WTC11 (cell line): ENCODE results near the gene ATMIN. TPM values are rescaled to one million over a fixed set of nuclear protein-coding genes. Genes with fewer than 3 reads are reported as not detected.

Experiments used
- ATAC-seq: fragments of 200-7000 bp; cut with Tn5 transposase; 2 replicates; pipeline ENCODE4 v1.10.0; 2021; ENCODE audit warnings: mild to moderate bottlenecking, moderate library complexity
- CTCF ChIA-PET: fragments of 300-600 bp; sonication (Branson Sonifier 250); formaldehyde crosslinking; loops from one replicate; lab custom pipeline; 2021; ENCODE audit warnings: antibody characterized with exemption; lab: Charles Lee
- POLR2A ChIA-PET: fragments of 350-600 bp; sonication (Branson Sonifier 250); formaldehyde crosslinking; loops from one replicate; lab custom pipeline; 2021; ENCODE audit warnings: antibody characterized with exemption; lab: Charles Lee
- DNase-seq: peaks from one replicate; pipeline ENCODE4 v3.0.0; 2021; ENCODE audit warnings: low spot score
- H3K27ac Mint-ChIP-seq: 2 replicates; pipeline ENCODE4 v1.8.0; 2021; ENCODE audit warnings: mixed read lengths
- H3K27me3 Mint-ChIP-seq: 2 replicates; pipeline ENCODE4 v1.8.0; 2021; ENCODE audit warnings: low read depth, mild to moderate bottlenecking, moderate library complexity, mixed read lengths
- H3K36me3 Mint-ChIP-seq: 2 replicates; pipeline ENCODE4 v1.8.0; 2021; ENCODE audit warnings: mixed read lengths
- H3K4me1 Mint-ChIP-seq: 2 replicates; pipeline ENCODE4 v1.8.0; 2022; ENCODE audit warnings: mixed read lengths
- H3K4me3 Mint-ChIP-seq: 2 replicates; pipeline ENCODE4 v1.8.0; 2021; ENCODE audit warnings: mild to moderate bottlenecking, moderate library complexity, mixed read lengths
- H3K9me3 Mint-ChIP-seq: 2 replicates; pipeline ENCODE4 v1.8.0; 2021; ENCODE audit warnings: mixed read lengths
- ATF1 ChIP-seq: sonication (generic); formaldehyde crosslinking; IDR thresholded peaks from 2 replicates; pipeline ENCODE4 v1.8.1; 2023; ENCODE audit warnings: mild to moderate bottlenecking, moderate library complexity, missing genetic modification reagents
- FOXK1 ChIP-seq: sonication (generic); formaldehyde crosslinking; IDR thresholded peaks from 2 replicates; pipeline ENCODE4 v1.8.0; 2022; ENCODE audit warnings: mild to moderate bottlenecking, moderate library complexity, missing genetic modification reagents
- HMGA2 ChIP-seq: fragments of 250-450 bp; sonication (Bioruptor Pico); IDR thresholded peaks from 2 replicates; pipeline ENCODE4 v1.4.0; 2021; ENCODE audit warnings: mild to moderate bottlenecking, moderate library complexity
- IRF2 ChIP-seq: sonication (generic); formaldehyde crosslinking; IDR thresholded peaks from 2 replicates; pipeline ENCODE4 v1.8.0; 2022; ENCODE audit warnings: low read depth, missing genetic modification reagents, borderline replicate concordance
- MYBL2 ChIP-seq: sonication (generic); formaldehyde crosslinking; IDR thresholded peaks from 2 replicates; pipeline ENCODE4 v1.8.1; 2023; ENCODE audit warnings: mild to moderate bottlenecking, moderate library complexity, missing genetic modification reagents
- NFYB ChIP-seq: sonication (generic); formaldehyde crosslinking; conservative IDR thresholded peaks from 2 replicates; pipeline ENCODE4 v1.8.0; 2022; ENCODE audit warnings: low read depth, missing genetic modification reagents
- TEAD4 ChIP-seq: sonication (generic); formaldehyde crosslinking; IDR thresholded peaks from 2 replicates; pipeline ENCODE4 v1.8.0; 2022; ENCODE audit warnings: mild to moderate bottlenecking, missing genetic modification reagents
- ZBTB21 ChIP-seq: sonication (generic); formaldehyde crosslinking; IDR thresholded peaks from 2 replicates; pipeline ENCODE4 v1.8.1; 2023; ENCODE audit warnings: mild to moderate bottlenecking, missing genetic modification reagents, borderline replicate concordance
- ZNF317 ChIP-seq: sonication (generic); formaldehyde crosslinking; IDR thresholded peaks from 2 replicates; pipeline ENCODE4 v1.8.1; 2023; ENCODE audit warnings: low read depth, mild to moderate bottlenecking, moderate library complexity, missing genetic modification reagents, borderline replicate concordance
- ZNF423 ChIP-seq: fragments of 250-450 bp; sonication (Bioruptor Pico); IDR thresholded peaks from 2 replicates; pipeline ENCODE4 v2.1.2; 2022; ENCODE audit warnings: mild to moderate bottlenecking, moderate library complexity
- total RNA-seq: library from RNA; stranded (reverse); gene quantifications from 3 replicates; pipeline ENCODE4 v1.2.3, GENCODE V29; 2021
- TF ChIP-seq, protein P1 (sequence below): sonication (generic); formaldehyde crosslinking; IDR thresholded peaks from 2 replicates; pipeline ENCODE4 v1.8.1; 2022; ENCODE audit warnings: mild to moderate bottlenecking, moderate library complexity, missing genetic modification reagents
- TF ChIP-seq, protein P2 (sequence below): sonication (generic); formaldehyde crosslinking; conservative IDR thresholded peaks from 2 replicates; pipeline ENCODE4 v1.8.1; 2023; ENCODE audit warnings: mild to moderate bottlenecking, low read depth, missing genetic modification reagents, moderate library complexity
- TF ChIP-seq, protein P3 (sequence below): sonication (generic); formaldehyde crosslinking; IDR thresholded peaks from 2 replicates; pipeline ENCODE4 v1.8.1; 2022; ENCODE audit warnings: mild to moderate bottlenecking, missing genetic modification reagents, moderate library complexity, borderline replicate concordance
- TF ChIP-seq, protein P4 (sequence below): fragments of 250-450 bp; sonication (Bioruptor Pico); conservative IDR thresholded peaks from 2 replicates; pipeline ENCODE4 v1.9.0; 2021; ENCODE audit warnings: mild to moderate bottlenecking
- TF ChIP-seq, protein P5 (sequence below): fragments of 250-450 bp; sonication (Bioruptor Pico); IDR thresholded peaks from 2 replicates; pipeline ENCODE4 v1.9.0; 2021; ENCODE audit warnings: mild to moderate bottlenecking, borderline replicate concordance
- TF ChIP-seq, protein P6 (sequence below): sonication (generic); formaldehyde crosslinking; IDR thresholded peaks from 2 replicates; pipeline ENCODE4 v1.8.1; 2023; ENCODE audit warnings: mild to moderate bottlenecking, missing genetic modification reagents
- TF ChIP-seq, protein P7 (sequence below): sonication (generic); formaldehyde crosslinking; IDR thresholded peaks from 2 replicates; pipeline ENCODE4 v1.8.1; 2022; ENCODE audit warnings: missing genetic modification reagents, borderline replicate concordance
- TF ChIP-seq, protein P8 (sequence below): sonication (generic); formaldehyde crosslinking; IDR thresholded peaks from 2 replicates; pipeline ENCODE4 v1.8.0; 2022; ENCODE audit warnings: mild to moderate bottlenecking, missing genetic modification reagents

ATMIN gene
- total RNA-seq, 1 experiment from 2014 or later: 43.1 TPM

DNA sequence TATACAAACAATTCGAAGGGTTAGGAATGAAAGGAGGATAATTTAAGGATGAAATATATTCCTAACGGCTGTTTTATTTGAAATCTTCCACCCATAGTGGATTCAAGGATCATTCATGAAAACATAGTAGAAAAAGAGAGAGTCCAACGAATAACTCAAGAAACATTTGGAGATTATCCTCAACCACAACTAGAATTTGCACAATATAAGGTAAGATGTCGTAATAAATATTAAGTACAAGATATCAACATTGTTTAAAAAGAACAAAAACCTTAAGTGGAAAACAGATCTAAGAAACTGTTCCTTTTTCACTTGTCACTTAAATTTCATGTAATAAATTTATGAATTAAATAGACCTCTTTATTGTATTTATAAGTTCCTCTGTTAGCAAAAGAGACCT, 9.2 kb upstream of the ATMIN start:
- DNase-seq (no peak), ATAC-seq (no peak)
- Mint-ChIP-seq H3K4me3 (no peak overlapping the region), H3K27me3 (no peaks in the 10 kb centered on the region), H3K36me3 (peaks cover 62% of the 10 kb centered on the region), H3K9me3 (no peaks in the 10 kb centered on the region), H3K4me1 (no peaks in the 10 kb centered on the region), H3K27ac (no peak overlapping the region)
- CTCF ChIA-PET: interaction anchor here (0.8 kb wide), 1 partner anchor 9 kb away, joined by 3 read pairs; the partner anchor contains the start of gene ATMIN
- POLR2A ChIA-PET: no interaction called here
- TF ChIP-seq, protein P1, sequence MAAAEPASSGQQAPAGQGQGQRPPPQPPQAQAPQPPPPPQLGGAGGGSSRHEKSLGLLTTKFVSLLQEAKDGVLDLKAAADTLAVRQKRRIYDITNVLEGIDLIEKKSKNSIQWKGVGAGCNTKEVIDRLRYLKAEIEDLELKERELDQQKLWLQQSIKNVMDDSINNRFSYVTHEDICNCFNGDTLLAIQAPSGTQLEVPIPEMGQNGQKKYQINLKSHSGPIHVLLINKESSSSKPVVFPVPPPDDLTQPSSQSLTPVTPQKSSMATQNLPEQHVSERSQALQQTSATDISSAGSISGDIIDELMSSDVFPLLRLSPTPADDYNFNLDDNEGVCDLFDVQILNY (CRISPR knock-in tag): no peak
- TF ChIP-seq, protein P2, sequence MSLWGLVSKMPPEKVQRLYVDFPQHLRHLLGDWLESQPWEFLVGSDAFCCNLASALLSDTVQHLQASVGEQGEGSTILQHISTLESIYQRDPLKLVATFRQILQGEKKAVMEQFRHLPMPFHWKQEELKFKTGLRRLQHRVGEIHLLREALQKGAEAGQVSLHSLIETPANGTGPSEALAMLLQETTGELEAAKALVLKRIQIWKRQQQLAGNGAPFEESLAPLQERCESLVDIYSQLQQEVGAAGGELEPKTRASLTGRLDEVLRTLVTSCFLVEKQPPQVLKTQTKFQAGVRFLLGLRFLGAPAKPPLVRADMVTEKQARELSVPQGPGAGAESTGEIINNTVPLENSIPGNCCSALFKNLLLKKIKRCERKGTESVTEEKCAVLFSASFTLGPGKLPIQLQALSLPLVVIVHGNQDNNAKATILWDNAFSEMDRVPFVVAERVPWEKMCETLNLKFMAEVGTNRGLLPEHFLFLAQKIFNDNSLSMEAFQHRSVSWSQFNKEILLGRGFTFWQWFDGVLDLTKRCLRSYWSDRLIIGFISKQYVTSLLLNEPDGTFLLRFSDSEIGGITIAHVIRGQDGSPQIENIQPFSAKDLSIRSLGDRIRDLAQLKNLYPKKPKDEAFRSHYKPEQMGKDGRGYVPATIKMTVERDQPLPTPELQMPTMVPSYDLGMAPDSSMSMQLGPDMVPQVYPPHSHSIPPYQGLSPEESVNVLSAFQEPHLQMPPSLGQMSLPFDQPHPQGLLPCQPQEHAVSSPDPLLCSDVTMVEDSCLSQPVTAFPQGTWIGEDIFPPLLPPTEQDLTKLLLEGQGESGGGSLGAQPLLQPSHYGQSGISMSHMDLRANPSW (CRISPR knock-in tag): no peak
- TF ChIP-seq ZBTB21 (CRISPR knock-in tag): no peak
- TF ChIP-seq NFYB: no peak
- TF ChIP-seq, protein P3, sequence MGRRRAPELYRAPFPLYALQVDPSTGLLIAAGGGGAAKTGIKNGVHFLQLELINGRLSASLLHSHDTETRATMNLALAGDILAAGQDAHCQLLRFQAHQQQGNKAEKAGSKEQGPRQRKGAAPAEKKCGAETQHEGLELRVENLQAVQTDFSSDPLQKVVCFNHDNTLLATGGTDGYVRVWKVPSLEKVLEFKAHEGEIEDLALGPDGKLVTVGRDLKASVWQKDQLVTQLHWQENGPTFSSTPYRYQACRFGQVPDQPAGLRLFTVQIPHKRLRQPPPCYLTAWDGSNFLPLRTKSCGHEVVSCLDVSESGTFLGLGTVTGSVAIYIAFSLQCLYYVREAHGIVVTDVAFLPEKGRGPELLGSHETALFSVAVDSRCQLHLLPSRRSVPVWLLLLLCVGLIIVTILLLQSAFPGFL (CRISPR knock-in tag): no peak
- TF ChIP-seq, protein P4, sequence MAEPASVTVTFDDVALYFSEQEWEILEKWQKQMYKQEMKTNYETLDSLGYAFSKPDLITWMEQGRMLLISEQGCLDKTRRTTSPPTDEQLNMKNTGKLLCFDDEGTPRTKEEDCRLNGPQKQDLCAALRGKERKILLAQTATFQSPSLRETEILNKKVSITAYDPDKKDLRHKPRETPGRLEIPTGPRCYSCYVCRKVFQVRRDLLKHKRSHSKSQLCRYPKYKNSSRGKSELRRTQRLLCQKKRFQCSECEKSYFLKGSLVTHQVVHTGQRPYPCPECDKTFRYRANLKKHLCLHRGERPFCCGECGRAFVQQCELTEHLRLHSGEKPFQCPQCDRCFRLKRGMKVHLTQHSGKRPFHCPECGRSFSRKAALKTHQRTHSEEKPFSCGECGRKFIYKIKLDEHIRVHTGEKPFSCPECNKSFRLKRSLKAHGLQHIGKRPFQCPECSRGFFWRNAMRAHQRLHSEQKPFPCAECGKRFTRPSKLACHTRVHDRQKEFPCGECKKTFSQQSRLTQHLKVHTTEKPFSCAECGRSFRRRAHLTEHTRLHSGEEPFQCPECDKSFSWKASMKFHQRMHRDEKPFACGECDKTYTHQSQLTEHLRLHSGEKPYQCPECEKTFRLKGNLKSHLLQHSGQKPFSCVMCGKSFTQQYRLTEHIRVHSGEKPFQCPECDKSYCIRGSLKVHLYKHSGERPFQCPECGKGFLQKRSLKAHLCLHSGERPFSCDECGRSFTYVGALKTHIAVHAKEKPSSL (CRISPR knock-in tag): no peak
- no peak for TF ChIP-seq TEAD4 (CRISPR knock-in tag)
- no peak for TF ChIP-seq FOXK1
- TF ChIP-seq, protein P5, sequence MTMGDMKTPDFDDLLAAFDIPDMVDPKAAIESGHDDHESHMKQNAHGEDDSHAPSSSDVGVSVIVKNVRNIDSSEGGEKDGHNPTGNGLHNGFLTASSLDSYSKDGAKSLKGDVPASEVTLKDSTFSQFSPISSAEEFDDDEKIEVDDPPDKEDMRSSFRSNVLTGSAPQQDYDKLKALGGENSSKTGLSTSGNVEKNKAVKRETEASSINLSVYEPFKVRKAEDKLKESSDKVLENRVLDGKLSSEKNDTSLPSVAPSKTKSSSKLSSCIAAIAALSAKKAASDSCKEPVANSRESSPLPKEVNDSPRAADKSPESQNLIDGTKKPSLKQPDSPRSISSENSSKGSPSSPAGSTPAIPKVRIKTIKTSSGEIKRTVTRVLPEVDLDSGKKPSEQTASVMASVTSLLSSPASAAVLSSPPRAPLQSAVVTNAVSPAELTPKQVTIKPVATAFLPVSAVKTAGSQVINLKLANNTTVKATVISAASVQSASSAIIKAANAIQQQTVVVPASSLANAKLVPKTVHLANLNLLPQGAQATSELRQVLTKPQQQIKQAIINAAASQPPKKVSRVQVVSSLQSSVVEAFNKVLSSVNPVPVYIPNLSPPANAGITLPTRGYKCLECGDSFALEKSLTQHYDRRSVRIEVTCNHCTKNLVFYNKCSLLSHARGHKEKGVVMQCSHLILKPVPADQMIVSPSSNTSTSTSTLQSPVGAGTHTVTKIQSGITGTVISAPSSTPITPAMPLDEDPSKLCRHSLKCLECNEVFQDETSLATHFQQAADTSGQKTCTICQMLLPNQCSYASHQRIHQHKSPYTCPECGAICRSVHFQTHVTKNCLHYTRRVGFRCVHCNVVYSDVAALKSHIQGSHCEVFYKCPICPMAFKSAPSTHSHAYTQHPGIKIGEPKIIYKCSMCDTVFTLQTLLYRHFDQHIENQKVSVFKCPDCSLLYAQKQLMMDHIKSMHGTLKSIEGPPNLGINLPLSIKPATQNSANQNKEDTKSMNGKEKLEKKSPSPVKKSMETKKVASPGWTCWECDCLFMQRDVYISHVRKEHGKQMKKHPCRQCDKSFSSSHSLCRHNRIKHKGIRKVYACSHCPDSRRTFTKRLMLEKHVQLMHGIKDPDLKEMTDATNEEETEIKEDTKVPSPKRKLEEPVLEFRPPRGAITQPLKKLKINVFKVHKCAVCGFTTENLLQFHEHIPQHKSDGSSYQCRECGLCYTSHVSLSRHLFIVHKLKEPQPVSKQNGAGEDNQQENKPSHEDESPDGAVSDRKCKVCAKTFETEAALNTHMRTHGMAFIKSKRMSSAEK (CRISPR knock-in tag): no peak
- no peak for TF ChIP-seq MYBL2 (CRISPR knock-in tag)
- no peak for TF ChIP-seq IRF2 (CRISPR knock-in tag)
- TF ChIP-seq, protein P6, sequence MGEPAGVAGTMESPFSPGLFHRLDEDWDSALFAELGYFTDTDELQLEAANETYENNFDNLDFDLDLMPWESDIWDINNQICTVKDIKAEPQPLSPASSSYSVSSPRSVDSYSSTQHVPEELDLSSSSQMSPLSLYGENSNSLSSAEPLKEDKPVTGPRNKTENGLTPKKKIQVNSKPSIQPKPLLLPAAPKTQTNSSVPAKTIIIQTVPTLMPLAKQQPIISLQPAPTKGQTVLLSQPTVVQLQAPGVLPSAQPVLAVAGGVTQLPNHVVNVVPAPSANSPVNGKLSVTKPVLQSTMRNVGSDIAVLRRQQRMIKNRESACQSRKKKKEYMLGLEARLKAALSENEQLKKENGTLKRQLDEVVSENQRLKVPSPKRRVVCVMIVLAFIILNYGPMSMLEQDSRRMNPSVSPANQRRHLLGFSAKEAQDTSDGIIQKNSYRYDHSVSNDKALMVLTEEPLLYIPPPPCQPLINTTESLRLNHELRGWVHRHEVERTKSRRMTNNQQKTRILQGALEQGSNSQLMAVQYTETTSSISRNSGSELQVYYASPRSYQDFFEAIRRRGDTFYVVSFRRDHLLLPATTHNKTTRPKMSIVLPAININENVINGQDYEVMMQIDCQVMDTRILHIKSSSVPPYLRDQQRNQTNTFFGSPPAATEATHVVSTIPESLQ (CRISPR knock-in tag): no peak
- TF ChIP-seq, protein P7, sequence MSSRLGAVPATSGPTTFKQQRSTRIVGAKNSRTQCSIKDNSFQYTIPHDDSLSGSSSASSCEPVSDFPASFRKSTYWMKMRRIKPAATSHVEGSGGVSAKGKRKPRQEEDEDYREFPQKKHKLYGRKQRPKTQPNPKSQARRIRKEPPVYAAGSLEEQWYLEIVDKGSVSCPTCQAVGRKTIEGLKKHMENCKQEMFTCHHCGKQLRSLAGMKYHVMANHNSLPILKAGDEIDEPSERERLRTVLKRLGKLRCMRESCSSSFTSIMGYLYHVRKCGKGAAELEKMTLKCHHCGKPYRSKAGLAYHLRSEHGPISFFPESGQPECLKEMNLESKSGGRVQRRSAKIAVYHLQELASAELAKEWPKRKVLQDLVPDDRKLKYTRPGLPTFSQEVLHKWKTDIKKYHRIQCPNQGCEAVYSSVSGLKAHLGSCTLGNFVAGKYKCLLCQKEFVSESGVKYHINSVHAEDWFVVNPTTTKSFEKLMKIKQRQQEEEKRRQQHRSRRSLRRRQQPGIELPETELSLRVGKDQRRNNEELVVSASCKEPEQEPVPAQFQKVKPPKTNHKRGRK (CRISPR knock-in tag): no peak
- TF ChIP-seq ATF1 (CRISPR knock-in tag): no peak
- TF ChIP-seq, protein P8, sequence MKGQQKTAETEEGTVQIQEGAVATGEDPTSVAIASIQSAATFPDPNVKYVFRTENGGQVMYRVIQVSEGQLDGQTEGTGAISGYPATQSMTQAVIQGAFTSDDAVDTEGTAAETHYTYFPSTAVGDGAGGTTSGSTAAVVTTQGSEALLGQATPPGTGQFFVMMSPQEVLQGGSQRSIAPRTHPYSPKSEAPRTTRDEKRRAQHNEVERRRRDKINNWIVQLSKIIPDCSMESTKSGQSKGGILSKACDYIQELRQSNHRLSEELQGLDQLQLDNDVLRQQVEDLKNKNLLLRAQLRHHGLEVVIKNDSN (CRISPR knock-in tag): no peak
- TF ChIP-seq ZNF317 (CRISPR knock-in tag): no peak
- TF ChIP-seq HMGA2 (CRISPR knock-in tag): no peak
- TF ChIP-seq ZNF423 (CRISPR knock-in tag): no peak
